NOMO-1 treated with DMSO at 0.1 percent for 48 hours (cell line): Measurements from ENCODE around the gene C12orf57.

ENCODE experiments used
- DNase-seq: peaks from one replicate; lab custom pipeline; 2025; ENCODE audit not compliant: unreplicated experiment; lab: John Stamatoyannopoulos, UW

C12orf57 gene

DNA sequence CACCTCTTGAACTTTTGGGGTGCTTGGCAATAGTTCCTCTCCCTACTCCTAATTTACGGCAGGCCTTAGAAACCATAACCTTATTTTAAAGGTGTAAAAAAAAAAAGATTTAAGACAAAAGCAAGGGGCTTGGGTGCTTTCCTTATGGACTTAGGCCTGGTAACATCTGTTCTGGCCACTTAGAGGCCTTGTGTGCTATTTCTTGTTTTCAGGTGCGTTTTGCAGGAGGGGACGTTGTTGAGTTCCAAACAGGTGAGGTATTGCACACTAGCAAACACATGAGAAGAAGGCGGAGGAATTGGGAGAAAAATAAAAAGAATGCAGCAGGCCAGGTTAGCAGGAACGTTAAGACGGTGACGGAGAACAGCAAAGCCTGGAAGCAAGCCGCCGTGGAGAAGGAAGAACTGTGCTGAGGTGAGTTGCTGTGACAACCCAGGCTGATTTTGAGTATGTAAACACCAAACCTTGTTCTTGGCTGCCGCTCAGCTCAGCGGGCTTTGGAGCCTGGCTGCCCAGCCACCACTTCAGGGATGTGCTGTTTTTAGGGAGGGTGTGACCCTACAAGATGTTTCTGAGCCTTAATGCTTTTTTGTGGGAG, 44.2 kb downstream of the C12orf57 start:
- DNase-seq = no peak
